IPS-11a (cell line): ENCODE data around the gene GPX5.
"Not testable (repeated sequence)": the region's sequence is repeated elsewhere in the genome, so short reads cannot be mapped to it uniquely, and the experiment has no call there.

ENCODE experiments used
- H3K4me3 ChIP-seq: one replicate; pipeline ENCODE4 v1.5.1; 2013; ENCODE audit warnings: low read depth, low read length, control low read depth

The GPX5 gene

DNA sequence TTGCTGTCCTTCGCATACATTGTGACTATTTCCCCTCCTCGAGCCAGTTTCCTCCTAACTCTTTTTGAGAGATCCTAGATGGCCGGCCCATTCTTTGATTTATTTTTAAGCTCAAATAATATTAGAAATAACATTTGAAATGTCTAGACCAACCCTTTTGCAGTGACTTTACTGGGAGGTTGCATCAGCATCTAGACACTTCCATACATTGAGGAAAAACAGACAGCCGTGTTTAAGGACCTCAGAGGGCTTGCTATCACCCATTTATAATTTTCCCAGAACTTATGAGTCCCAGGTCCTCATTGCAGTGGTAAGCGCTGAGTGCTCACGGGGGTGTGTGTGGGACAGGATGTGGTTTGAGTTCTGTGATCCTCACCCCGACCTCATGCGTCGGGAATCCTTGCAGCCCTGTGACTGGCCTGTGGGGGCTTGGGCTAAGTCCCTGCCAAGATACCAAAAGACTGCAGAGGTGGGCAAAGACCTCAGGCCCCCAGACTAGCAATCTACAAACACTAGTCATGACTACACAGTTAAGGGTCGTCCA is at the start of gene GPX5:
Gene GPX5 (plus strand): TSS at position 386 of the 544 bp plus-strand sequence. CDS start 133 bp downstream, at position 519.
- H3K4me3 ChIP-seq, result no peak within 1 kb of the TSS

DNA sequence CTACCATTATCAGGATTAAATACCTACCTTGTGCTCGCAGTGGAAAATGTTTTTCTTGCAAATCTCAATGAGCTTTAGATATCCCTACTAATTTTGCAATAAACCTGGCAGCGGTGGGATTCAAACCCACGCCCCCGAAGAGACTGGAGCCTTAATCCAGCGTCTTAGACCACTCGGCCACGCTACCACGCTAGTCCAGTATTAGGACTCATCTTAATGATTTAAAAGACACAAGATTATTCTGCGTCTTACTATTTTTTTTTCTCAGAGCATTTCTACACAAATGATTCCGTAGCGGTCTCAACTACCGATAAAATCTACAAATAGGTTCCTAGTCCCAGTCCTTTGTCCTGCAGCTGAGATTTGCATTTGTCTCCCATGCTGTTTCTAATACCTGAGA is 47.2 kb upstream of the GPX5 start:
- no peak overlapping the region for H3K4me3 ChIP-seq

GRCh38 chr6:28480253-28480932 is 45.3 kb upstream of the GPX5 start:
- no peak overlapping the region for H3K4me3 ChIP-seq

DNA sequence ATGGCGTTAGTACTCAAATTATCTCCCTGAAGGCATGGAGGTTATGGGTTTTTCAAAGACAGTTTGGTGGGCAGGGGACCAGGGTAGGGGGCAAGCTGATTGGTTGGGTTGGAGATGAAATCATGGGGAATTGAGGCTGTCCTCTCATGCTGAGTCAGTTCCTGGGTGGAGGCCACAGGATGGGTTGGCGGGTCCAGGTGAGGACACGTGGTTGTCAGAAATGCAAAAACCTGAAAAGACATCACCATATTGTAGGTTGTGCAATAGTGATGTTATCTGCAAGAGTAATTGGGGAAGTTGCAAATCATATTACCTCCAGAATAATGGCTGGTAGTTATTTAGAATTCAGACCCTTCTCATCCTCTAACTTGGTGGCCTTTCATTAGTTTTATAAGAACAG is 40.2 kb upstream of the GPX5 start:
- no peak overlapping the region for H3K4me3 ChIP-seq

DNA sequence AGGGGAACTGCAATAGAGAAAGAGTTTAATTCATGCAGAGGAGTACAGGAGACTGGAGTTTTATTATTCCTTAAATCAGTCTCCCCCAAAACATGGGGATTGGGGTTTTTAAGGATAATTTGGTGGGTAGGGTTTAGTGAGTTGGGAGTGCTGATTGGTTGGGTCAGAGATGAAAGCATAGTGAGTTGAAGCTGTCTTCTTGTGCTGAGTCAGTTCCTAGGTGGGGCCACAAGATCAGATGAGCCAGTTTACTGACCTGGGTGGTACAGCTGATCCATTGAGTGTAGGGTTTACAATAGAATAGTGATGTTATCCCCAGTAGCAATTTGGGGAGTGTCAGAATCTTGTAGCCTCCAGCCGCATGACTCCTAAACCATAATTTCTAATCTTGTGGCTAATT is 39.1 kb upstream of the GPX5 start:
- H3K4me3 ChIP-seq, result no peak overlapping the region

DNA sequence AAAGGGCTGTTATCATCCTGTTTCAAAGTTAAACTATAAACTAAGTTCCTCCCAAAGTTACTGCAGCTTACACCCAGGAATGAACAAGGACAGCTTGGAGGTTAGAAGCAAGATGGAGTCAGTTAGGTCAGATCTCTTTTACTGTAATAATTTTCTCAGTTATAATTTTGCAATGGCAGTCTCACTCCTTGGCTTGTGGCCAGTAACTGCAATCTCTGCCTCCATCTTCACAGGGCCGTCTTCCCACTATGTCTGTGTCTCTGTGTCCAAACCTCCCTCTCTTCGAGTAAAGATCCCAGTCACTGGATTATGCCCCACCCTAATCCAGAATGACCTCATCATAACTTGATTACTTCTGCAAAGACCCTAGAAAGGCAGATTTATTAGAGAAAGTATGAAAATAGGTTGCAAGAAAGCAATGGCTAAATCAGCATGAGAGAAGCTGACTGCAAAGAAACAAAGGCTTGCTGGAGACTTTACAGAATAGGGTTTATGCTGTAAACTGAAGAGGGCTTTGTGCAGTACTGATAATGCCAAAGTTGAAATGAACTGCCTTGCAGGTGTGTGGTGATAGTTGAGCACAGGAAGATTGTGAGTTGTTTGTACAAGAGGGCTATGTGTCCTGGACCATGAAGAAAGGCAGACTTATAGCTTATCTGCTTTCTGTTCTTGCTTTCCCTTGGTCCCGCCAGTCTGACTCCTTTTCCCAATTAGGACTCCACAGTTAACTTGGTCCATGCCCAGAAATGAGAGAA is 38.5 kb upstream of the GPX5 start:
- H3K4me3 ChIP-seq, result no peak overlapping the region

DNA sequence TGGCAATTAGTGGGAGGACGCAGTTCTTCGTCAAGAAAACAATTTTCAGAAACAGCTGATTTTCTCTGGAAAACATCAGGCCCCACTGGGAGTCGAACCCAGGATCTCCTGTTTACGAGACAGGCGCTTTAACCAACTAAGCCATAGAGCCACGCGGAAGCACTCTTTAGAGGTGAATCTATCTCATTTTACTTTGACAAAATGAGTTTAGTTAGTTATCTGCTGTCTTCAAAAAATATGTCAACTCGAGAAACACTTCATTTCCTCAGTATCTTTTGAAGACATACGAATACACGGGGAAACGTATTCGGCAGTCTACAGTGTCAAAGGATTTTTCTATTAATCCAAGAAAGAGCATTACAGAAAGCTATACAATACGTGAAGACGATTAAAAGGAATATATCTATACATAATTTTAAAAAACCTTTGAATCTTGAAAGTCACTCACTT is 36.7 kb upstream of the GPX5 start:
- H3K4me3 ChIP-seq, result peak overlapping the region; percentile 56

GRCh38 chr6:28489366-28490204 is 36.1 kb upstream of the GPX5 start:
- peak overlapping the region; percentile 56 for H3K4me3 ChIP-seq

GRCh38 chr6:28490205-28490890 is 35.3 kb upstream of the GPX5 start:
- peak overlapping the region; percentile 56 for H3K4me3 ChIP-seq

- no peak overlapping the region for H3K4me3 ChIP-seq
Observed at GRCh38 chr6:28491984-28492317, 33.7 kb upstream of the GPX5 start.

DNA sequence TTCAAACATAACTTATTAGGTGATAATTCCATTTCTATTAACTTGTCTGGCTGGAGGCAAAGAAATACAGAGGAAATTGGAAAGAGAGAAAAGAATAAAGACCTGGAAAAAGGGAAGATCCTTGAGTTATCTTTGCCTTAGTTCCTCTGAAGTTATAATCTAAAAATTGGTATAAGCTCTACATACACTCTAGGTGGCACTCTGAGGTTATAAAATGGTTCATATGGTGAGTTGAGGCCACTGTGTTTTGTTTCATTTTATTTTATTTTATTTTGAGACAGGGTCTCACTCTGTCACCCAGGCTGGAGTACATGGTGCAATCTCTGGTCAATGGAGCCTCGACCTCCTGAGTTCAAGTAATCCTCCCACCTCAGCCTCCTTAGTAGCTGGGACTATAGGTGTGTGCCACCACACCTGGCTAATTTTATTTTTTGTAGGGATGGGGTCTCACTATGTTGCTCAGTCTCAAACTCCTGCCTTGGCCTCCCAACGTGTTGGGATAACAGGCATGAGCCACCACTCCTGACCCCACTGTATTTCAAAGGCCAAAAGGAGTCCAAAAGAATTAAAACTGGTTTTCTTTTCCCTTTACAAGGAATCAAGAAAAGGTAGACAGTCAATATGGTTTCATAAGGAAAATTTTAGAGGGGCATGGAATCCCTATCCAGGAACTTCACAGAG is 29.4 kb upstream of the GPX5 start:
- no peak overlapping the region for H3K4me3 ChIP-seq

DNA sequence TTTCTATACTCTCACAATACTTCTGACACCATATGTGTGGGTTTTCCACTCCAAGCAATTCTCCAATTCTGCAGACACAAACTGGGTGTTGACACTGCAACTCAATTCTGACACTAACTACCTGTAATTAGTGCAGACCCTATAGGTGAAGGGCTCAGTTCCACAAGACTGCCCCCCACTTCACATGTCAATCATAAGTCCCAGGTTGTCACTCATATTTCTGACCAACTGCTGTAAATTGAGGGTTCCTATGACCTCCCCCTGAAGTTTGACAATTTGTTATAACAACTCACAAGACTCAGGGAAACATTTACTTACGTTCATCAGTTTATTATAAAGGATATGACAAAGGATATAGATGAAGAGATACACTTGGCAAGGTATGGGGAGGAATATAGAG is 28.4 kb upstream of the GPX5 start:
- H3K4me3 ChIP-seq, result no peak overlapping the region

GRCh38 chr6:28497893-28498292 is 27.8 kb upstream of the GPX5 start:
- no peak overlapping the region for H3K4me3 ChIP-seq

GRCh38 chr6:28501259-28501658 is 24.4 kb upstream of the GPX5 start:
- H3K4me3 ChIP-seq, result no peak overlapping the region

- H3K4me3 ChIP-seq, result not testable (repeated sequence)
Observed at GRCh38 chr6:28502136-28502535, 23.5 kb upstream of the GPX5 start.

- H3K4me3 ChIP-seq, result not testable (repeated sequence)
Observed at GRCh38 chr6:28502709-28503305, 22.9 kb upstream of the GPX5 start.

GRCh38 chr6:28505733-28506132 is 19.9 kb upstream of the GPX5 start:
- no peak overlapping the region for H3K4me3 ChIP-seq

DNA sequence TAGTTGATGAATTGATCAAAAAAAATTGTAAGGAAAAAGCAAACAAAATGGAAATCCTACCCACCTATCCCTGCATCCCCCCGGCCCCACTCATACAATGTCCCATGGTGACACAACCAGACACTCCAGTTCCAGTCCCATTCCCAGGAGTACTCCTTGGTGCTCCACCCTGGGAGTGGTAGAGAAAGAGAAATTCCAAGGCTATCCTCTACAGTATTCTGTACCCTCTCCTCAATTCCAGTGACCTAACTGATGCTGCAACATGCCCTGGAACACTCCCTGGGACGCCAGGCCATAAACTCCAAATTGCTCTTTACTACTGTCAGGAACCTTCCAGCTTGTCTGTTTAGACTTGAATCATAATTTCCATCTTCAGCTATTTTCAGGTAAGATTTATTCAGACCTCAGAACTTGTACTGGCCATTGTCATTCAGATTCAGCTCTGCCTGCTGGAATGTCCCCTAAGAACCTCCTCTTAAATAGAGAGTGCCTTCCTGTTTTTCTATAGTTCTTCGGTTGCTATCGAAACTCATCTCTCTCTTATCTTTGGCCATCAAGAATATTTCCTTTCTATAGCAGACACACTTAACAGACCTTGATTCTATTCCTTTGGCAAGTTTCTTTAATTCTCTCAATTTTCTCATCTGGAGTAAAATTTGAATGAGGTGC is 18.7 kb upstream of the GPX5 start:
- H3K4me3 ChIP-seq, result no peak overlapping the region

DNA sequence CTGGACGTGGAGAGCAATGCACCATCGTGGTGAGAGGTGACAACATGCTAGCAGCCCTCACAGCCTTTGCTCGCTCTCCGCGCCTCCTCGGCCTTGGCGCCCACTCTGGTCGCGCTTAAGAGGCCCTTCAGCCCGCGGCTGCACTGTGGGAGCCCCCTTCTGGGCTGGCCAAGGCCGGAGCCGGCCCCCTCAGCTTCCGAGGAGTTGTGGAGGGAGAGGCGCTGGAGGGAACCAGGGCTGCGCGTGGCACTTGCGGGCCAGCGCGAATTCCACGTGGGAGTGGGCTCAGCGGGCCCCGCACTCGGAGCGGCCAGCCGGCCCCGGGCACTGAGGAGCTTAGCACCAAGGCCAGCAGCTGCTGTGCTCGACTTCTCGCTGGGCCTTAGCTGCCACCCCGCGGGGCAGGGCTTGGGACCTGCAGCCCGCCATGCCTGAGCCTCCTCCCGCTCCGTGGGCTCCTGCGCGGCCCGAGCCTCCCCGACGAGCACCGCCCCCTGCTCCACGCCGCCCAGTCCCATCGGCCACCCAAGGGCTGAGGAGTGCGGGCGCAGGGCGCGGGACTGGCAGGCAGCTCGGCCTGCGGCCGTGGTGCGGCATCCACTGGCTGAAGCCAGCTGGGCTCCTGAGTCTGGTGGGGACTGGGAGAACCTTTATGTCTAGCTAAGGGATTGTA is 13.9 kb upstream of the GPX5 start:
- H3K4me3 ChIP-seq, result no peak overlapping the region
